SJSA1 (cell line): ENCODE results near the gene CD40. TPM values are rescaled to one million over a fixed set of nuclear protein-coding genes. Genes with fewer than 3 reads are reported as not detected.

Experiments used
- DNase-seq, 2 experiments: peaks; one replicate each; pipeline ENCODE4 v3.0.0-alpha.2; 2015 to 2020; ENCODE audit warnings: low spot score in 2 of 2, low read depth in 1 of 2
- H3K27ac ChIP-seq: fragments of 250-450 bp; sonication (Bioruptor Pico); 2 replicates; pipeline ENCODE4 v1.5.1; 2020; ENCODE audit warnings: mild to moderate bottlenecking, moderate library complexity
- H3K27me3 ChIP-seq: fragments of 250-450 bp; sonication (Bioruptor Pico); replicated peaks from 2 replicates; pipeline ENCODE4 v1.5.1; 2020; ENCODE audit warnings: mild to moderate bottlenecking, moderate library complexity
- H3K36me3 ChIP-seq: fragments of 250-450 bp; sonication (Bioruptor Pico); 2 replicates; pipeline ENCODE4 v1.5.1; 2020; ENCODE audit warnings: mild to moderate bottlenecking
- H3K4me1 ChIP-seq: fragments of 250-450 bp; sonication (Bioruptor Pico); replicated peaks from 2 replicates; pipeline ENCODE4 v1.6.1; 2021; ENCODE audit warnings: mild to moderate bottlenecking
- H3K4me3 ChIP-seq: fragments of 250-450 bp; sonication (Bioruptor Pico); 2 replicates; pipeline ENCODE4 v1.5.1; 2020; ENCODE audit warnings: mild to moderate bottlenecking
- H3K9me3 ChIP-seq: fragments of 250-450 bp; sonication (Bioruptor Pico); replicated peaks from 2 replicates; pipeline ENCODE4 v1.5.1; 2020; ENCODE audit warnings: mild to moderate bottlenecking
- total RNA-seq: library from RNA; depleted of rRNA; stranded (reverse); fragments of >200 nt; shearing (Covaris generic); gene quantifications from 2 replicates; pipeline ENCODE4 v1.2.3, GENCODE V29; 2014; rRNA removed

Gene CD40
- 0.05 TPM in 1 of 2 replicates, not detected in the other for total RNA-seq

DNA sequence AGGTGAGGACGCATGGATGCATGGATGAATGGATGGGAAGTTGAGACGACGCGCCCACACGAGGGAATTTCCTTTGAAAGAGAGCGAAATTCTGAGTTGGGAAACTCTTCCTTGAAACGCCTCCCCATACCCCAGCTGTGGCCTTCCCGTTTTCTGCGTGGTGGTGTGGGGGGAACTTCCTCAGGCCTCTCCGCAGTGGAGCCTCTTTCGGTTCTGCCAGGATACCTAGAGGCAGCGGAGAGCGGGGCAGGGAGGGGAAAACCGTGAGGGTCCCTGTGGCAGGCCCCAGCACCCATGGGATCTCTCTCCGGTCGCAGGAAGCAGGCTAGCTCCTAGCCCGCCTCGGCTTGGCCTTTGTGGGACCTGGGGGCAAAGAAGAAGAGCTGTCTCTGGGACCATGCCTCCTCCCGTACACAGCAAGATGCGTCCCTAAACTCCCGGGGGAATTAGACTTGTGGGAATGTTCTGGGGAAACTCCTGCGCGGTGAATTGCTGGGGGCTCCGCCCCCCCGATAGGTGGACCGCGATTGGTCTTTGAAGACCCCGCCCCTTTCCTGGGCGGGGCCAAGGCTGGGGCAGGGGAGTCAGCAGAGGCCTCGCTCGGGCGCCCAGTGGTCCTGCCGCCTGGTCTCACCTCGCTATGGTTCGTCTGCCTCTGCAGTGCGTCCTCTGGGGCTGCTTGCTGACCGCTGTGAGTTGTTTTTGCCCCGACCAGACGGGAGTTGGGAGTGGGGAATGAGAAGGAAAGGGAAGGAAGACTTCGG, at the start of gene CD40:
TSS of gene CD40 (plus strand) at position 611 of the 764 bp plus-strand sequence. CDS start at position 641, 30 bp downstream.
- Histone ChIP-seq H3K27me3 (peaks cover 46% of the 10 kb centered on the region), H3K27ac (no peak within 1 kb of the TSS), H3K4me1 (no peaks in the 10 kb centered on the region), H3K4me3 (no peak within 1 kb of the TSS), H3K9me3 (no peaks in the 10 kb centered on the region), H3K36me3 (no peaks in the 10 kb centered on the region)
- DNase-seq, result no peak

- Histone ChIP-seq H3K27me3 (no peaks in the 10 kb centered on the region), H3K9me3 (no peaks in the 10 kb centered on the region), H3K4me1 (peaks cover 25% of the 10 kb centered on the region), H3K27ac (no peak overlapping the region), H3K4me3 (no peak overlapping the region), H3K36me3 (peaks cover 67% of the 10 kb centered on the region)
- DNase-seq, result peak in 1 of 2 experiments; percentile 24
Measured at GRCh38 chr20:46070215-46070900, 47.8 kb upstream of the CD40 start.

DNA sequence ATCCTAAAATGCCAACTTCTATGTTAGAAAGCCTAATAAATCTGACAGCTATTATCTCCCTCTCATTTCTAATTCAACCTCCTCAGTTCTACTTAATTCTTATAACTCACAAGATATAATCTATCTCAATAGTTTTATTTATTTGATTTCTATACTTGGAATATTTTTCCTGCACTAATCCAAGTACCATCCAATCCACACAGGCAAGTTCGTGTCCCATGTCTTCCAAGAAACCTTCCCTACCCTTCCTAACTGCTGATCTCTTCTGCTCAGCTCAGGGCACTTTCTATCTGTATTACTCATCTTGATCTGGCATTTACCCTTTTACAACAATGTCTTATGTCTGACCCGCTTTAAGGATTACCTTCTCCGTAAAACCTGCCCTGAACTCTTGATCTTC, 46.5 kb upstream of the CD40 start:
- peaks cover 61% of the 10 kb centered on the region for H3K36me3 ChIP-seq
- no peaks in the 10 kb centered on the region for H3K27me3 ChIP-seq
- no peak overlapping the region for H3K4me3 ChIP-seq
- no peak overlapping the region for H3K27ac ChIP-seq
- DNase-seq, result no peak
- no peaks in the 10 kb centered on the region for H3K9me3 ChIP-seq
- peaks cover 25% of the 10 kb centered on the region for H3K4me1 ChIP-seq

- no peak for DNase-seq
- Histone ChIP-seq H3K4me3 (no peak overlapping the region), H3K27ac (no peak overlapping the region), H3K4me1 (peaks cover 25% of the 10 kb centered on the region), H3K36me3 (peaks cover 56% of the 10 kb centered on the region), H3K27me3 (no peaks in the 10 kb centered on the region), H3K9me3 (no peaks in the 10 kb centered on the region)
Measured at GRCh38 chr20:46073024-46073423, 45.1 kb upstream of the CD40 start.

GRCh38 chr20:46073443-46073842, 44.7 kb upstream of the CD40 start:
- no peak for DNase-seq
- Histone ChIP-seq H3K27me3 (no peaks in the 10 kb centered on the region), H3K4me3 (no peak overlapping the region), H3K36me3 (peaks cover 56% of the 10 kb centered on the region), H3K27ac (no peak overlapping the region), H3K4me1 (peaks cover 25% of the 10 kb centered on the region), H3K9me3 (no peaks in the 10 kb centered on the region)

DNA sequence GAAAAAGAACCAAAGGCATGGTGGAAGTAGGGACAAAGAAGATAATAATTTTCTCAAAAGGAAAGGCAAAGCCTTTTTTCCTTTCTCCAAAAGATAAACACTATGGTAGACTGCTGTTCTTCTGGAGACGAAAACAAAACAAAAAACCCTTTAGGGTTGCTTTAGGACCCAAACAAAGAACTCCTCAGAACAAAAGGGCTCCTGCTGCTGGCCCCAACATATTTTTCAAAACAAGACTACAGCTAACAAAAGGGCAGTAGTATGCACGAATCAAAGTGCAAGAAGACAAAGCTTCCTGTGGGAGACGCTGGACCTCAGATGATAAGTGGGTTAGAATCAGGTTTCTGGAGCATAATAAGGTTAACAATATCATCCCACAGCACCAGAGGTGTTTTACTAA, 44.1 kb upstream of the CD40 start:
- H3K4me1 ChIP-seq, result peaks cover 25% of the 10 kb centered on the region

GRCh38 chr20:46076806-46077205, 41.3 kb upstream of the CD40 start:
- Histone ChIP-seq H3K36me3 (peaks cover 53% of the 10 kb centered on the region), H3K4me1 (peaks cover 18% of the 10 kb centered on the region), H3K9me3 (no peaks in the 10 kb centered on the region), H3K4me3 (no peak overlapping the region), H3K27me3 (no peaks in the 10 kb centered on the region), H3K27ac (no peak overlapping the region)
- no peak for DNase-seq

More for the DNA sequence above, 44.1 kb upstream of the CD40 start:
- DNase-seq, result peak in 1 of 2 experiments; percentile 20
- Histone ChIP-seq H3K27me3 (no peaks in the 10 kb centered on the region), H3K36me3 (peaks cover 60% of the 10 kb centered on the region), H3K9me3 (no peaks in the 10 kb centered on the region), H3K4me3 (no peak overlapping the region), H3K27ac (no peak overlapping the region)

- no peak overlapping the region for H3K4me3 ChIP-seq
- H3K4me1 ChIP-seq, result peaks cover 18% of the 10 kb centered on the region
- no peaks in the 10 kb centered on the region for H3K27me3 ChIP-seq
Measured at GRCh38 chr20:46077642-46078305, 40.3 kb upstream of the CD40 start.

DNA sequence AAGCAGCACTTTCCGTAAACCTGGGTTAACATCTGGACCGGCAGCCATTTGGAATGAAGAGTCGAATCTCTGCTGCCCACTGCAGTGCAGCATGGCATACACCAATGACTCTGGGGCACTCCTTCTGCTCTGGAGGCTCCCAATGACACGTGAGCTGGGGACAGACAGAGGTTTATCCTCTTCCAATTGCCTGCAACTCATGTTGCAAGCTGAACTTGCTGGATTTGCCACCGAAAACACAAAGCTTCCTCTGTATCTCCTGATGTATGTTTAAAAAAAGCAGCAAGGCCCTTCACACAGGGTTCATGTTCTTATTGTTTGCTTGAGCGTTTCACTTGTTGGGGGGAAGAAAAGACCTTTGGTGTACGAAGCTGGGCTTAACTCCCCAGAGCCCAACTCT, 39.2 kb upstream of the CD40 start:
- H3K27me3 ChIP-seq, result no peaks in the 10 kb centered on the region
- H3K4me1 ChIP-seq, result peaks cover 9% of the 10 kb centered on the region
- DNase-seq, result no peak
- H3K27ac ChIP-seq, result no peak overlapping the region
- no peaks in the 10 kb centered on the region for H3K9me3 ChIP-seq
- peaks cover 43% of the 10 kb centered on the region for H3K36me3 ChIP-seq
- no peak overlapping the region for H3K4me3 ChIP-seq

More at GRCh38 chr20:46077642-46078305, 40.3 kb upstream of the CD40 start:
- H3K36me3 ChIP-seq, result peaks cover 51% of the 10 kb centered on the region
- DNase-seq, result no peak
- no peaks in the 10 kb centered on the region for H3K9me3 ChIP-seq
- no peak overlapping the region for H3K27ac ChIP-seq

DNA sequence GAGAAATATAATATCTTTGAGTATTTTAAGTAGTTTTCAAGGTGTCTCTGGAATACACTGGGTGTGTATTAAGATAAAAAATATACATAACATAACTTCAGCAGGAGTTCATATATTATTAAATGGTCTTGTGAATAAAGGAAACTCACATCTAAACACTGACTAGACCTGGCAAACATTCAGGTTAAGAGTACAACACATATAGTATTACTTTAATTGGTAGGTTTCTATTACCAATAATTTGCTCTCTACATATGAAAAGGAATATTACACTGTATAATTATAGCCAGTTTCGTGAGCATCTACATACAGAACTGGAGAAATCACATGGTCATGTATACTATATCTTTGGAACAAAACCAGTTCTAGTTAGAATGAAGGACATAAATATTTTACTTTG, 37.0 kb upstream of the CD40 start:
- peaks cover 7% of the 10 kb centered on the region for H3K4me1 ChIP-seq
- DNase-seq, result no peak
- H3K27me3 ChIP-seq, result no peaks in the 10 kb centered on the region
- H3K4me3 ChIP-seq, result no peak overlapping the region
- H3K9me3 ChIP-seq, result no peaks in the 10 kb centered on the region
- H3K36me3 ChIP-seq, result peaks cover 23% of the 10 kb centered on the region
- H3K27ac ChIP-seq, result no peak overlapping the region

- H3K27me3 ChIP-seq, result no peaks in the 10 kb centered on the region
- H3K4me3 ChIP-seq, result no peak overlapping the region
- H3K4me1 ChIP-seq, result peaks cover 10% of the 10 kb centered on the region
- DNase-seq, result no peak
- no peak overlapping the region for H3K27ac ChIP-seq
- H3K9me3 ChIP-seq, result no peaks in the 10 kb centered on the region
- H3K36me3 ChIP-seq, result peaks cover 15% of the 10 kb centered on the region
Measured at GRCh38 chr20:46083101-46083500, 35.0 kb upstream of the CD40 start.

GRCh38 chr20:46083531-46084061, 34.5 kb upstream of the CD40 start:
- no peak overlapping the region for H3K4me3 ChIP-seq
- no peaks in the 10 kb centered on the region for H3K27me3 ChIP-seq
- peaks cover 10% of the 10 kb centered on the region for H3K36me3 ChIP-seq
- no peak for DNase-seq
- no peak overlapping the region for H3K27ac ChIP-seq
- no peaks in the 10 kb centered on the region for H3K9me3 ChIP-seq
- H3K4me1 ChIP-seq, result peaks cover 15% of the 10 kb centered on the region

DNA sequence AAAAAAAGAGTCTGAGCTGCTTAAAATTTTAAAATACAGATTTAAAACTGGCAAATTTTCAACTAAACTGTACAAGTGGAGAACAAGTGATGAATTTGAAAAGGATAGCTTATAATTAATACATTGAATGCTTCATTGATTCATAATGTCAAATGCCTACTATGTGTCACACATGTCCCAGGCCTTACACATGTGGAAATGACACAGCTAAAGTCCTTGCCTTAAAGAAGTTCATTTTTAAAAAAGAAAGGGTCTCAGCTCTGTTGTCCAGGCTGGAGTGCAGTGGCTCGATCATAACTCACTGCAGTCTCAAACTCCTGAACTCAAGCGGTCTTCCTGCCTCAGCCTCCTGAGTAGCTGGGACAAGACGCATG, 33.3 kb upstream of the CD40 start:
- H3K27me3 ChIP-seq, result no peaks in the 10 kb centered on the region
- no peak overlapping the region for H3K4me3 ChIP-seq
- DNase-seq, result no peak
- H3K9me3 ChIP-seq, result no peaks in the 10 kb centered on the region
- peaks cover 16% of the 10 kb centered on the region for H3K4me1 ChIP-seq
- H3K27ac ChIP-seq, result no peak overlapping the region
- H3K36me3 ChIP-seq, result peaks cover 8% of the 10 kb centered on the region
